T-helper 2 cell (primary cell): ENCODE data around the gene BSG.
"Not testable (repeated sequence)": the region's sequence is repeated elsewhere in the genome, so short reads cannot be mapped to it uniquely, and the experiment has no call there.

ENCODE experiments used
- DNase-seq, 5 experiments: peaks; one replicate each; pipeline versions ENCODE4 v3.0.0 to v3.0.0-alpha.2; 2012 to 2022

The BSG gene

GRCh38 chr19:572743-573518 is 535 bp downstream of the BSG start:
- peak in 1 of 5 experiments; percentile 29 for DNase-seq

GRCh38 chr19:573519-573825 is 1.1 kb downstream of the BSG start:
- no peak for DNase-seq

- DNase-seq: peak in 1 of 5 experiments; percentile 25
Observed at GRCh38 chr19:574658-575526, 2.5 kb downstream of the BSG start.

GRCh38 chr19:575527-576506 is 3.4 kb downstream of the BSG start:
- no peak for DNase-seq

- DNase-seq: no peak
Observed at GRCh38 chr19:576768-577438, 4.5 kb downstream of the BSG start.

GRCh38 chr19:577439-578392 is 5.3 kb downstream of the BSG start:
- DNase-seq: no peak

- DNase-seq: no peak
Observed at GRCh38 chr19:579111-579841, 6.9 kb downstream of the BSG start.

- no peak for DNase-seq
Observed at GRCh38 chr19:579842-580155, 7.4 kb downstream of the BSG start.

- DNase-seq: no peak
Observed at GRCh38 chr19:580274-580835, 8.0 kb downstream of the BSG start.

- no peak for DNase-seq
Observed at GRCh38 chr19:581399-582111, 9.2 kb downstream of the BSG start.

GRCh38 chr19:582497-583197 is 10.3 kb downstream of the BSG start:
- no peak for DNase-seq

- no peak for DNase-seq
Observed at GRCh38 chr19:583198-583967, 11.0 kb downstream of the BSG start.

- no peak for DNase-seq
Observed at GRCh38 chr19:583968-584239, 11.5 kb downstream of the BSG start.

- peak; percentile 41 to 62 (median 46) for DNase-seq
Observed at GRCh38 chr19:584240-585001, 12.0 kb downstream of the BSG start.

GRCh38 chr19:585146-585545 is 12.8 kb downstream of the BSG start:
- not testable (repeated sequence) for DNase-seq

- no peak for DNase-seq
Observed at GRCh38 chr19:585551-586110, 13.2 kb downstream of the BSG start.

GRCh38 chr19:588093-588740 is 15.8 kb downstream of the BSG start:
- peak in 4 of 5 experiments; percentile 43 to 76 (median 64) for DNase-seq
